DMS153 treated with DMSO at 0.1 percent for 48 hours (cell line): ENCODE measurements around the gene PCYOX1L.

Experiments used
- DNase-seq: peaks from one replicate; lab custom pipeline; 2025; ENCODE audit not compliant: unreplicated experiment; lab: John Stamatoyannopoulos, UW

The PCYOX1L gene

GRCh38 chr5:149418910-149419531 is 61.2 kb downstream of the PCYOX1L start:
- no peak for DNase-seq
